ENCODE data around the gene MMP7. TPM values are rescaled to one million over a fixed set of nuclear protein-coding genes. Genes with fewer than 3 reads are reported as not detected.
A peak's percentile ranks its signal among the peaks of the same experiment; 100 is the strongest.

Gene MMP7
- total and polyA plus RNA-seq, 2 of the 4 experiments (the other 2 are of a cell fraction), result not detected

DNA sequence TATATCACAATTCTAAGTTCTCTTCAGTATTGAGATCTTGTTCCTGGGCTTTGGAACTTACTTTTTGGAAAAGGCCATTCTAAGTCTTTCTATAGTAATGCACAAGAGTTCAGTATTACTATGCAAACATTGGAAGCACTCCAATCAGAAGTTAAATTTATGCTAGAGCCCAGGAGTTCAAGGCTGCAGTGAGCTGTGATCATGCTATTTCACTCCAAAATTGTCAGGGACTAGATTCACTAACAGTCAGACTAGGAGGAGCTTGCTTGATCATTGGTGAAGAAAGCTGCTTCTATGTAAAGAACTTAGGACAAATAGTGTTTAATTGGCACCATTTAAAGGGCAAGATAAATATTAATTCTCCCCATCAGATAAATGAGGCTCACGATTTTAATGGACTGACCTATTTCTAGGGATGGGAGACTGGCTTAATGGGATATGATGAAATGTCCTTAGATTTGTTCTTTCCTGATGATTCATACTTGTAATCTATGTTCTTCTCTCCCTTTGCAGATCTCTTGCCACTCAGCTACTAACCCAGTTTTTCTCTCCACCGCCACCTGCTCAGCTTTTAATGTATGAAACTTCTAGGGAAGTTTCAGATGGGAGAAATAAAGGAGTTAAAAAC is 45.3 kb downstream of the MMP7 start:
- H2AK5ac ChIP-seq (ENCODE audit: low read depth, low read length), result no peak overlapping the region
- no peaks in the 10 kb centered on the region for H4K20me1 ChIP-seq (ENCODE audit: insufficient read depth, low read length)
- no peak overlapping the region for H4K91ac ChIP-seq (ENCODE audit: insufficient read depth, low read depth, low read length)
- H3K56ac ChIP-seq (ENCODE audit: extremely low read depth, insufficient read depth, low read length), result no peak overlapping the region
- dilution Hi-C loops (cut with HindIII; ENCODE audit: low sequenced_read_pairs, unreplicated experiment) (no loop called here), in situ Hi-C loops (cut with MboI; ENCODE audit: low sequenced_read_pairs) (loop anchor here (25.0 kb wide), 1 partner anchor 1048 kb away; no protein-coding TSS in a partner anchor), intact Hi-C loops (cut with micrococcal nuclease) (no loop called here)
- peaks cover 3% of the 10 kb centered on the region for H3K4me1 ChIP-seq (ENCODE audit: control insufficient read depth, insufficient read depth, low read length)
- ATAC-seq (ENCODE audit: low read depth) (no peak), DNase-seq (peak; percentile 41)
- POLR2A ChIA-PET (ENCODE audit: unreplicated experiment), result no interaction called here
- no peak overlapping the region for H3K23ac ChIP-seq (ENCODE audit: low read depth, low read length)
- H2BK5ac ChIP-seq (ENCODE audit: low read depth, low read length, poor library complexity, severe bottlenecking), result no peak overlapping the region
- no peak overlapping the region for H2BK120ac ChIP-seq (ENCODE audit: low read depth, low read length)
- no peak overlapping the region for H3K18ac ChIP-seq (ENCODE audit: low read depth, low read length)
- H3K27me3 ChIP-seq (ENCODE audit: control insufficient read depth, insufficient read depth, low read length), result no peaks in the 10 kb centered on the region; the same call in 1 of the 2 replicates
- no peak overlapping the region for H4K8ac ChIP-seq (ENCODE audit: low read depth in 2 of 2, low read length in 2 of 2)
- no peak overlapping the region for H3K4me3 ChIP-seq (ENCODE audit: insufficient read depth, low read depth, low read length)
- no peak overlapping the region for H2AFZ ChIP-seq (replicated peaks; ENCODE audit: low read length, poor library complexity)
- TF ChIP-seq, protein P1, sequence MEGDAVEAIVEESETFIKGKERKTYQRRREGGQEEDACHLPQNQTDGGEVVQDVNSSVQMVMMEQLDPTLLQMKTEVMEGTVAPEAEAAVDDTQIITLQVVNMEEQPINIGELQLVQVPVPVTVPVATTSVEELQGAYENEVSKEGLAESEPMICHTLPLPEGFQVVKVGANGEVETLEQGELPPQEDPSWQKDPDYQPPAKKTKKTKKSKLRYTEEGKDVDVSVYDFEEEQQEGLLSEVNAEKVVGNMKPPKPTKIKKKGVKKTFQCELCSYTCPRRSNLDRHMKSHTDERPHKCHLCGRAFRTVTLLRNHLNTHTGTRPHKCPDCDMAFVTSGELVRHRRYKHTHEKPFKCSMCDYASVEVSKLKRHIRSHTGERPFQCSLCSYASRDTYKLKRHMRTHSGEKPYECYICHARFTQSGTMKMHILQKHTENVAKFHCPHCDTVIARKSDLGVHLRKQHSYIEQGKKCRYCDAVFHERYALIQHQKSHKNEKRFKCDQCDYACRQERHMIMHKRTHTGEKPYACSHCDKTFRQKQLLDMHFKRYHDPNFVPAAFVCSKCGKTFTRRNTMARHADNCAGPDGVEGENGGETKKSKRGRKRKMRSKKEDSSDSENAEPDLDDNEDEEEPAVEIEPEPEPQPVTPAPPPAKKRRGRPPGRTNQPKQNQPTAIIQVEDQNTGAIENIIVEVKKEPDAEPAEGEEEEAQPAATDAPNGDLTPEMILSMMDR (conservative IDR thresholded peaks at IDR 0.05; ENCODE audit: low read depth, low read length), result no peak
- TF ChIP-seq CEBPB (IDR thresholded peaks at IDR 0.05; ENCODE audit: low read depth, low read length) (peak; percentile 63), RCOR1 (IDR thresholded peaks at IDR 0.05; ENCODE audit: insufficient replicate concordance, low read length) (no peak)
- no TSS peak for BruUV-seq (replicated peaks)
- H3K9ac ChIP-seq (ENCODE audit: low read depth, low read length), result no peak overlapping the region
- H2AK9ac ChIP-seq (replicated peaks; ENCODE audit: low read depth, low read length, poor library complexity), result no peak overlapping the region
- no peak overlapping the region for H3K4me2 ChIP-seq (ENCODE audit: low read depth, low read length)
- no peak overlapping the region for H2BK20ac ChIP-seq (ENCODE audit: low read depth, low read length)
- H2BK15ac ChIP-seq (ENCODE audit: low read depth, low read length), result no peak overlapping the region
- H4K5ac ChIP-seq (ENCODE audit: low read depth, low read length), result no peak overlapping the region
- WGBS, 2 experiments (ENCODE audit: extremely low coverage in 2 of 2, insufficient read length in 1 of 2), result no CpG with 5 or more reads among the region's 2 CpGs
- no peak overlapping the region for H3K14ac ChIP-seq (replicated peaks; ENCODE audit: low read depth, low read length)
- no peaks in the 10 kb centered on the region for H3K79me1 ChIP-seq (ENCODE audit: low read depth in 1 of 2, low read length in 2 of 2)
- CTCF ChIA-PET, result interaction anchor here (0.6 kb wide), 1 partner anchor 488 kb away, joined by 3 read pairs; no protein-coding TSS in a partner anchor
- no peaks in the 10 kb centered on the region for H3K9me1 ChIP-seq (ENCODE audit: insufficient read depth, low read length)
- H3K9me3 ChIP-seq (ENCODE audit: control insufficient read depth, insufficient read depth, low read length), result no peaks in the 10 kb centered on the region
- H3K4ac ChIP-seq (ENCODE audit: low read depth, low read length), result no peak overlapping the region
- no peak overlapping the region for H3K27ac ChIP-seq (ENCODE audit: insufficient read depth, low read length)
- H3K36me3 ChIP-seq (ENCODE audit: control insufficient read depth, insufficient read depth, low read length), result no peaks in the 10 kb centered on the region
